GM12891 (cell line): ENCODE measurements around the gene SKIDA1. TPM values are rescaled to one million over a fixed set of nuclear protein-coding genes. Genes with fewer than 3 reads are reported as not detected.
"Not testable (repeated sequence)": the region's sequence is repeated elsewhere in the genome, so short reads cannot be mapped to it uniquely, and the experiment has no call there.

Experiments
- DNase-seq: peaks from one replicate; pipeline ENCODE4 v3.0.0; 2011; ENCODE audit warnings: low spot score; ENCODE audit not compliant: insufficient read length
- FAIRE-seq: peaks from 2 replicates; lab custom pipeline; 2011; peaks lifted over from hg19 to GRCh38; lab: Jason Lieb, UNC
- PAX5 ChIP-seq: IDR thresholded peaks from 2 replicates; pipeline ENCODE4 v1.6.1; 2011; ENCODE audit warnings: low read length, moderate library complexity, mild to moderate bottlenecking; ENCODE audit not compliant: insufficient read depth, severe bottlenecking
- POLR2A ChIP-seq: IDR thresholded peaks from 2 replicates; pipeline ENCODE4 v1.6.1; 2011; ENCODE audit warnings: low read depth, low read length, control low read depth
- POLR2AphosphoS5 ChIP-seq: IDR thresholded peaks from 2 replicates; pipeline ENCODE4 v1.6.1; 2011; ENCODE audit warnings: low read depth, low read length, control low read depth
- POU2F2 ChIP-seq: IDR thresholded peaks from 2 replicates; pipeline ENCODE4 v1.6.1; 2011; ENCODE audit warnings: low read depth, mild to moderate bottlenecking, control low read depth, low read length, moderate library complexity
- SPI1 ChIP-seq: IDR thresholded peaks from 2 replicates; pipeline ENCODE4 v1.6.1; 2011; ENCODE audit warnings: low read depth, low read length, control low read depth
- TAF1 ChIP-seq: IDR thresholded peaks from 2 replicates; pipeline ENCODE4 v1.6.1; 2011; ENCODE audit warnings: low read depth, low read length, control low read depth
- polyA plus RNA-seq: library from polyadenylated mRNA; unstranded; fragments of >200 nt; gene quantifications from one replicate; pipeline ENCODE4 v1.2.1, GENCODE V29; 2012; ENCODE audit warnings: low read depth, missing spikeins, inconsistent platforms; ENCODE audit not compliant: missing spikeins

Gene SKIDA1
- 0.10 TPM for polyA plus RNA-seq

DNA sequence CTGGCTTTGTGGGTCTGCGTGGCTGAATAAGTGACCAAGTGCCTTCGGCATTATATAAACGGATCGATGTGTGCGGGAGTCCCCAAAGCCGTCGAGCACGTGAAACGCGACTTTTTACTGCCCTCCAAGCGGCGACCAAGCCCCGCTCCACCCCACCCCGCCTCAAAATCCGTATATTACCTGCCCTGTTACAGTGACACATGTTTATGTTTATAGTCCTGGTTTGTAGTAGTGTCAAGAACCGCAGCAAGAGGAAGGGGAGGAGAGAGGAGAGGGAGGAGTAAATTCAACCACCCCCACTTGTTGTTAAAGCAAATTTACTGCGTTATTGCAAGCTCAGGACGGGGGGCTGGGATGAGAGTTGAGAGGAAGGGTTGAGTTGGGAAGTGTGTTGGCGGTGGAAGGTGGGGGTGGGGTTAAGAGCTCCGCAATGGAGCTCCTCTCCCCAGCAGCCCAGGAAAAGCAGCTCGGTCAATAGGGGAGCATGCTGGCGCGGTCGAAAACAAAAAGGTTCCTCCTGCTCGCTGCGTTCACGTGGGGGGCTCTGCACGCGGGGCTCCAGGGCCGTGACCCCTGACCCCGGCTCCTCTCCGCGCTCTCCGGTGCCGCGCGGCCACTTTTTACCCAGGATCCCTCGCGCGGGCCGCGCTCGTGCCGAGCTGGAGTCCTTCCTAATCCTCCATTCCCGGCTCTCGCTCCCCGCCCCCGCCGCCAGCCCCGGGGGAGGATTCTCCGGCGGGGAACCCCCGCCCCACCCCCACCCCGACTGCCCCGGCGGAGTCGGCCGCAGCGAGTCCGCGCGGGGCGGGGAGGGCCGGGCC is at the start of gene SKIDA1:
SKIDA1 (minus strand) TSS at position 316 of the 821 bp plus-strand sequence. CDS start 7,860 bp downstream, outside the sequence.
- TF ChIP-seq POLR2AphosphoS5, result no peak
- TF ChIP-seq TAF1, result no peak
- no peak for TF ChIP-seq POU2F2
- TF ChIP-seq SPI1, result 0 out of 2 replicates have a peak, but pooled peaks have one; percentile 13
- no peak for TF ChIP-seq PAX5
- TF ChIP-seq POLR2A, result no peak
- DNase-seq (no peak), FAIRE-seq (peak; percentile 86)

DNA sequence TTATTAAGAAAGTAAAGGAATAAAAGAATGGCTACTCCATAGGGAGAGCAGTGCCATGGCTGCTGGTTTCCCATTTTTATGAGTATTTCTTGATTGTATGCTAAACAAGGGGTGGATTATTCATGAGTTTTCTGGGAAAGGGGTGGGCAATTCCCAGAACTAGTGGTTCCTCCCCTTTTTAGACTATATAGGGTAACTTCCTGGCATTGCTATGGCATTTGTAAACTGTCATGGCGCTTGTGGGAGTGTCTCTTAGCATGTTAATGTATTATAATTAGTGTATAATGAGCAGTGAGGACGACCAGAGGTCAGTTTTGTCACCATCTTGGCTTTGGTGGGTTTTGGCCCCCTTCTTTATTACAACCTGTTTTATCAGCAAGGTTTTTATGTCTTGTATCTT is 49.0 kb upstream of the SKIDA1 start:
- DNase-seq, FAIRE-seq: not testable (repeated sequence)

DNA sequence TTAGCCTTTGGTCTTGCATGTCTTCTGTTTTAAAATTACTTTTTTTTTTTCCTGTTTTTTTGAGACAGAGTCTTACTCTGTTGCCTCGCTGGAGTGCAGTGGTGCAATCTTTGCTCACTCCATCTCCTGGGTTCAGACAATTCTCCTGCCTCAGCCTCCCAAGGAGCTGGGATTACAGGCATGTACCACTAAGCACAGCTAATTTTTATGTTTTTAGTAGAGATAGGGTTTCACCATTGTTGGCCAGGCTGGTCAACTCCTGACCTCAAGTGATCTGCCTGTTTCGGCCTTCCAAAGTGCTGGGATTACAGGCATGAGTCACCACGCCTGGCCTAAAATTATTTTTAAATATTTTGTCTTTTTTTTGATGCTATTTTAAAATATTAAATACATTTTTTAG is 47.1 kb upstream of the SKIDA1 start:
- FAIRE-seq (no peak), DNase-seq (no peak)
- TF ChIP-seq TAF1, result no peak

DNA sequence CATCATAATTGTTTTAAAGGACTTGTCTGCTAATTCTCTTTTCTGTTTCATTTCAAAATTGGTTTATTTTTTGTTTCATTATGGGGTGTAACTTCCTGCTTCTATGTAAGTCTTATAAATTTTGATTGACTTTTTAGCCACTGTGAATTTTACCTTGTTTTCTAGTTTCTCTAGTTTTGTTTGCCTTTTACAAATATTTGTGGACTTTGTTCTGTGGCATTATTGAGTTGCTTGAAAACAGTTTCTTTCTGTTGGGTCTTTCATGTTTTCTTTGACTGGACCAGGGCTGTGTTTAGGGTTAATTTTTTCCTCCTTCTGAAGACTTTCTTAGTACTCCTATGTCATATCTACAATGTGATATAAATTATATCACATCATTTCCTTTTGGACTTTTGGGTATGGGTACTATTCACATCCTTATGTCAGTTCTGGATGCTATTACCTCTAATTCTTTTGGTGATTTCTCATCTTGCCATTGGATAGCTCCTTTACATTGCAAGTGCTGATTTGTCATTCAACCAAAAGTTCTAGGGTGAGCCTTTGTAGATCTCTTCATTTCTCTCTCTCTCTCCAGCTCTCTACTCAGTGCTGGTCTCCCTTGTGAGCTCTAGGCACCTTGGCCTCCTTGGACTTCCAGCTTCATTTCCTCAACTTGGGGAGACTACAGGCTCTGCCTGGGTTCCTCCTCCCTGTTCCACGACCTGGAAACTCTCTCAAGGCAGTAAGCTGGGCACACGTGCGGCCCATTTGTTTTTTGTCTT is 45.5 kb upstream of the SKIDA1 start:
- TF ChIP-seq POLR2A (no peak), TAF1 (no peak), POU2F2 (no peak), POLR2AphosphoS5 (no peak), SPI1 (no peak), PAX5 (no peak)
- no peak for DNase-seq
- FAIRE-seq, result no peak

DNA sequence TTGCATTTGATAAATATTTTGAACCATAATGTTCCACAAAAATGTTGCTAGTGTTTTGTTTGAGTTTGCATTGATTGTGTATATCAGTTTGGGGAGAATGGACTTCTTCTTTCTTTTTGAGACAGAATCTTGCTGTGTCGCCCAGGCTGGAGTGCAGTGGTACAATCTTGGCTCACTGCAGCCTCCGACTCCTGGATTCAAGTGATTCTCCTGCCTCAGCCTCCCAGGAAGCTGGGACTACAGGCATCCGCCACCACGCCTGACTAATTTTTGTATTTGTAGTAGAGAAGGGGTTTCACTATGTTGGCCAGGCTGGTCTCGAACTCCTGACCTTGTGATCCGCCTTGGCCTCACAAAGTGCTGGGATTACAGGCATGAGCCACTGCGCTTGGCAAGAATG is 33.5 kb upstream of the SKIDA1 start:
- not testable (repeated sequence) for FAIRE-seq

DNA sequence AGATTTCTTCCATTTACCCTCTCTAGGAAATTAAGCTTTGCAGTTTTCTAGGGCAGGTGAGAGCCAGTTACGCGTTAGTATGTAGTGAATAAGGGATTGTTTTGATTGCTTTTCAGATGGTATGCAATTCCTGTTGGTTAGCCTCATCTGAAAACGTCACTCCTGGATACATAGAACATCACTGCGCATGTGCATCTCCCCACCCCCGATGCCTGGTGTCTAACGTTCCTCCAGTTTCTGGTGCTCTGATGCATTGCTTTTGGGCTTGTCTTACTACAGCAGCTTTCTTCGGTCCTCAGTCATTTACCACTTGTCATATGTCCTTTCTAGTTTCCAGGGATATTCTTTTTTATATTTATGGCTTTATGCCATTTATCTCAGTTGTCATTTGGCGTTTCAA is 31.0 kb upstream of the SKIDA1 start:
- DNase-seq (no peak), FAIRE-seq (no peak)
- no peak for TF ChIP-seq PAX5

More for the DNA sequence above, 33.5 kb upstream of the SKIDA1 start:
- not testable (repeated sequence) for DNase-seq

DNA sequence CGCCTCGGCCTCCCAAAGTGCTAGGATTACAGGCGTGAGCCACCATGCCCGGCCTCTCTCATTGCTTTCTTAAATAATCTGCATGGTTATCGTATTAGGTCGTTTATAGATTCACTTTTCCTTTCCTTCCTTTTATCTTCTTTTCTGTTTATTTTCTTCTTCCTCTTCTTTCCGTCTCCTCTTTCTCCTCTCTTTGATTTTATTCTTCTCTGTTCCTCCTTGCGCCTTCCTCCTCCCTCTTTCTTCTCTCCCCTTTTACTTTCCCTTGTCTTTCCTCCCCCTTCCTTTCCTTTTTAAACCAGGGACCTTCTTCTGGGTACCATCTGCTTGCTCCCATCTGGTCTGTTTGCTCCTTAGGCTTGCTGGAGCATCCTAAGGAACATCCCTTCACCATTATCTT is 27.2 kb upstream of the SKIDA1 start:
- DNase-seq, result no peak
- no peak for FAIRE-seq
- TF ChIP-seq PAX5, result no peak
- no peak for TF ChIP-seq POLR2A
- TF ChIP-seq POLR2AphosphoS5, result no peak
- no peak for TF ChIP-seq TAF1
- no peak for TF ChIP-seq POU2F2
- TF ChIP-seq SPI1, result no peak

DNA sequence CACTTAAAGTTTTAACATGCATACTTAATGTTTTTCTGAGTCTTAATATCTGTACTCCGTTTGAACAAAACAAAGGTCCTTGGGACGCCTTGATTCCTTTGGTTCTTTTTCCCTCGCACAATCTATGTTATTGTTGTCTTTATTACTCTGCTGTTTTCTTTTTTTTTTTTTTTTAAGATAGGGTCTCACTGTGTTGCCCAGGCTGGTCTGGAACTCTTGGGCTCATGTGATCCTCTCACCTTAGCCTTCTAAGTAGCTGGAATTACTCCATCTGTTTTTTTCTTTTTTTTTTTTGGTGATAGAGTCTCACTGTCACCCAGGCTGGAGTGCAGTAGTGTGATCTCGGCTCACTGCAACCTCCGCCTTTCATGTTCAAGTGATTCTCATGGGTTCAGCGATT is 21.8 kb upstream of the SKIDA1 start:
- FAIRE-seq (no peak), DNase-seq (no peak)
- no peak for TF ChIP-seq SPI1
- no peak for TF ChIP-seq POLR2AphosphoS5
- no peak for TF ChIP-seq TAF1
- TF ChIP-seq POLR2A, result no peak

DNA sequence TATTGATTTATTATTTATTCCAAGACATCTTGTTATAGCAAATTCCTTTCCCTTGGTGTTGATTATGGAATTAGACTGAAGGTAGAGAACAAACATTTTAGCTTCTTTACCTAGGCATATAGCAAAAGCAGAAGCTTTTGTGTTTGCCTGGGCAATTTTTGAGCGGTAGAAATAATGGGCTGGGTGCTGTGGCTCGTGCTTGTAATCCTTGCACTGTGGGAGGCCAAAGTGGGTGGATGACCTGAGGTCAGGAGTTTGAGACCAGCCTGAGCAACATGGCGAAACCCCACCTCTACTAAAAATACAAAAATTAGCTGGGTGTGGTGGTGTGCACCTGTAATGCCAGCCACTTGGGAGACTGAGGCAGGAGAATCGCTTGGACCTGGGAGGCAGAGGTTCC is 15.2 kb upstream of the SKIDA1 start:
- not testable (repeated sequence) for FAIRE-seq, DNase-seq

DNA sequence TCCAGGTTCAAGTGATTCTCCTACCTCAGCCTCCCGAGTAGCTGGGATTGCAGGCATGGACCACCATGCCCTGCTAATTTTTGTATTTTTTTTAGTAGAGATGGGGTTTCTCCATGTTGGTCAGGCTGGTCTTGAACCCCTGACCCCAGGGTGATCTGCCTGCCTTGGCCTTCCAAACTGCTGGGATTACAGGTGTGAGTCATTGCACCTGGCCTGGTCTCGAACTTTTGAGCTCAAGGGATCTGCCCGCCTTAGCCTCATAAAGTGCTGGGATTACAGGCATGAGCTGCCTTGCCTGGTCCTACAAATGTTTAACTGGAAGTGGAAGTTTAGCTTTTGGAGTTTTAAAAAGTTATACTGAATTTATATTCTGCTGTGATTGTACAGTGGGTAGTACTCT is 11.4 kb upstream of the SKIDA1 start:
- TF ChIP-seq POLR2AphosphoS5 (no peak), POU2F2 (no peak), PAX5 (no peak), TAF1 (no peak), SPI1 (no peak), POLR2A (no peak)
- FAIRE-seq (no peak), DNase-seq (no peak)

DNA sequence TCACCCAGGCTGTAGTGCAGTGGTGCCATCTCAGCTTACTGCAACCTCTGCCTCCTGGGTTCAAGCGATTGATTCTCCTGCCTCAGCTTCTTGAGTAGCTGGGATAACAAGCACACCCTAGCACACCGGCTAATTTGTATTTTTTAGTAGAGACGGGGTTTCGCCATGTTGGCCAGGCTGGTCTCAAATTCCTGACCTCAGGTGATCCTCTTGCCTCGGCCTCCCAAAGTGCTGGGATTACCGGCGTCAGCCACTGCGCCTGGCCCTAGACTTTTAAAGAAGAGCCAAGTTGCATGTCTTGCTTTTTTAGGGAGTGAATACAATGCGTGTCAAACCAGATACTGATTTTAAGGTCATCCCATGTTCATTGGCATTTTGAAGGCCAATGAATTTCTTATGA is 10.5 kb upstream of the SKIDA1 start:
- FAIRE-seq, DNase-seq: not testable (repeated sequence)
